ENCODE results near the gene SMC2.

GRCh38 chr9:104144336-104144735 is 50.2 kb downstream of the SMC2 start:
- TF ChIP-seq CTCF (IDR thresholded peaks at IDR 0.05) (no peak), POLR2A (IDR thresholded peaks at IDR 0.05) (no peak)
